SJCRH30 (cell line): ENCODE data around the gene ADAMTS5. TPM values are rescaled to one million over a fixed set of nuclear protein-coding genes. Genes with fewer than 3 reads are reported as not detected.
A peak's percentile ranks its signal among the peaks of the same experiment; 100 is the strongest.

Experiments used
- DNase-seq, 2 experiments: peaks; one replicate each; pipeline ENCODE4 v3.0.0-alpha.2; 2015 to 2020
- H3K27ac ChIP-seq: fragments of 250-450 bp; sonication (Bioruptor Pico); 2 replicates; pipeline ENCODE4 v1.5.1; 2020; ENCODE audit warnings: mild to moderate bottlenecking, moderate library complexity
- H3K27me3 ChIP-seq: fragments of 250-450 bp; sonication (Bioruptor Pico); 2 replicates; pipeline ENCODE4 v1.5.1; 2020; ENCODE audit warnings: mild to moderate bottlenecking, moderate library complexity
- H3K36me3 ChIP-seq: fragments of 250-450 bp; sonication (Bioruptor Pico); 2 replicates; pipeline ENCODE4 v1.5.1; 2020; ENCODE audit warnings: mild to moderate bottlenecking, moderate library complexity
- H3K4me1 ChIP-seq: fragments of 250-450 bp; sonication (Bioruptor Pico); 2 replicates; pipeline ENCODE4 v1.5.1; 2020; ENCODE audit warnings: mild to moderate bottlenecking, moderate library complexity
- H3K4me3 ChIP-seq: fragments of 250-450 bp; sonication (Bioruptor Pico); 2 replicates; pipeline ENCODE4 v1.5.1; 2020; ENCODE audit warnings: mild to moderate bottlenecking, moderate library complexity
- H3K9me3 ChIP-seq: fragments of 250-450 bp; sonication (Bioruptor Pico); replicated peaks from 2 replicates; pipeline ENCODE4 v1.5.1; 2020; ENCODE audit warnings: mild to moderate bottlenecking, moderate library complexity
- total RNA-seq: library from RNA; depleted of rRNA; stranded (reverse); fragments of >200 nt; shearing (Covaris generic); gene quantifications from 2 replicates; pipeline ENCODE4 v1.2.3, GENCODE V29; 2014; rRNA removed

ADAMTS5 gene
- total RNA-seq, 1 experiment from 2014 or later, result 14.2 TPM

- no peak overlapping the region for H3K4me3 ChIP-seq
- peak overlapping the region; percentile 29 for H3K27ac ChIP-seq
- peaks cover 18% of the 10 kb centered on the region for H3K4me1 ChIP-seq
- DNase-seq, result peak in 1 of 2 experiments; percentile 60
- H3K36me3 ChIP-seq, result no peaks in the 10 kb centered on the region
- no peaks in the 10 kb centered on the region for H3K27me3 ChIP-seq
- H3K9me3 ChIP-seq, result 0 out of 2 replicates have a peak, but pooled peaks cover 7% of the 10 kb centered on the region
Measured at GRCh38 chr21:26888256-26888655, 78.6 kb downstream of the ADAMTS5 start.

GRCh38 chr21:26887251-26887650 lies 79.6 kb downstream of the ADAMTS5 start:
- H3K4me1 ChIP-seq, result peaks cover 18% of the 10 kb centered on the region

GRCh38 chr21:26884436-26884835 lies 82.5 kb downstream of the ADAMTS5 start:
- H3K4me3 ChIP-seq, result no peak overlapping the region
- H3K9me3 ChIP-seq, result 0 out of 2 replicates have a peak, but pooled peaks cover 7% of the 10 kb centered on the region
- no peaks in the 10 kb centered on the region for H3K36me3 ChIP-seq
- H3K27me3 ChIP-seq, result no peaks in the 10 kb centered on the region
- H3K4me1 ChIP-seq, result peaks cover 27% of the 10 kb centered on the region
- DNase-seq, result no peak
- no peak overlapping the region for H3K27ac ChIP-seq

More at GRCh38 chr21:26887251-26887650, 79.6 kb downstream of the ADAMTS5 start:
- Histone ChIP-seq H3K27ac (no peak overlapping the region), H3K27me3 (no peaks in the 10 kb centered on the region), H3K4me3 (no peak overlapping the region), H3K36me3 (no peaks in the 10 kb centered on the region), H3K9me3 (0 out of 2 replicates have a peak, but pooled peaks cover 7% of the 10 kb centered on the region)
- no peak for DNase-seq

GRCh38 chr21:26883768-26884167 lies 83.1 kb downstream of the ADAMTS5 start:
- H3K4me1 ChIP-seq, result peaks cover 20% of the 10 kb centered on the region
- DNase-seq, result no peak
- 0 out of 2 replicates have a peak, but pooled peaks cover 7% of the 10 kb centered on the region for H3K9me3 ChIP-seq
- H3K27me3 ChIP-seq, result no peaks in the 10 kb centered on the region
- no peak overlapping the region for H3K4me3 ChIP-seq
- H3K36me3 ChIP-seq, result no peaks in the 10 kb centered on the region
- H3K27ac ChIP-seq, result no peak overlapping the region

GRCh38 chr21:26881504-26882228 lies 85.2 kb downstream of the ADAMTS5 start:
- DNase-seq, result peak in 1 of 2 experiments; percentile 63

GRCh38 chr21:26877018-26877417 lies 89.9 kb downstream of the ADAMTS5 start:
- peaks cover 7% of the 10 kb centered on the region; the same call in 1 of the 2 replicates for H3K9me3 ChIP-seq
- no peak overlapping the region for H3K27ac ChIP-seq
- DNase-seq, result no peak
- H3K4me3 ChIP-seq, result no peak overlapping the region
- H3K27me3 ChIP-seq, result no peaks in the 10 kb centered on the region
- no peaks in the 10 kb centered on the region for H3K36me3 ChIP-seq
- peaks cover 8% of the 10 kb centered on the region; the same call in 1 of the 2 replicates for H3K4me1 ChIP-seq

More at GRCh38 chr21:26881504-26882228, 85.2 kb downstream of the ADAMTS5 start:
- Histone ChIP-seq H3K27ac (no peak overlapping the region), H3K27me3 (no peaks in the 10 kb centered on the region), H3K4me1 (peaks cover 10% of the 10 kb centered on the region; the same call in 1 of the 2 replicates), H3K9me3 (no peaks in the 10 kb centered on the region), H3K36me3 (no peaks in the 10 kb centered on the region), H3K4me3 (no peak overlapping the region)

GRCh38 chr21:26874347-26874746 lies 92.5 kb downstream of the ADAMTS5 start:
- Histone ChIP-seq H3K4me3 (no peak overlapping the region), H3K4me1 (no peaks in the 10 kb centered on the region), H3K27ac (no peak overlapping the region), H3K27me3 (no peaks in the 10 kb centered on the region), H3K9me3 (peaks cover 13% of the 10 kb centered on the region; the same call in 1 of the 2 replicates), H3K36me3 (no peaks in the 10 kb centered on the region)
- no peak for DNase-seq

Other genes starting within 250 kb of the ADAMTS5 start
- gene ADAMTS1, start 121.7 kb downstream of the ADAMTS5 start, total RNA-seq, result 188 and 220 TPM in 2 replicates